PFSK-1 (cell line): Measurements from ENCODE around the gene OSM.

Experiments used
- FOXP2 ChIP-seq: optimal IDR thresholded peaks from 2 replicates; pipeline ENCODE3; 2011; ENCODE audit warnings: borderline replicate concordance, control low read depth, inconsistent platforms; ENCODE audit not compliant: insufficient read depth; ENCODE audit errors: extremely low read length, extremely low read depth
- POLR2AphosphoS5 ChIP-seq: IDR thresholded peaks from 2 replicates; pipeline ENCODE4 v1.6.1; 2012; ENCODE audit warnings: low read depth, mild to moderate bottlenecking, control low read depth, low read length, moderate library complexity
- REST ChIP-seq, 2 experiments: IDR thresholded peaks; 2 replicates each; pipeline versions ENCODE4 v1.6.1 to v1.8.0; 2011 to 2012; ENCODE audit warnings: low read depth in 2 of 2, low read length in 2 of 2, control low read depth in 1 of 2, inconsistent platforms in 1 of 2, mild to moderate bottlenecking in 1 of 2, moderate library complexity in 1 of 2; ENCODE audit not compliant: insufficient read depth in 1 of 2
- SIN3A ChIP-seq: IDR thresholded peaks from 2 replicates; pipeline ENCODE4 v1.6.1; 2012; ENCODE audit warnings: mild to moderate bottlenecking, low read length, moderate library complexity, borderline replicate concordance; ENCODE audit not compliant: insufficient read depth
- TAF1 ChIP-seq: IDR thresholded peaks from 2 replicates; pipeline ENCODE4 v1.6.1; 2012; ENCODE audit warnings: low read length, control low read depth, borderline replicate concordance; ENCODE audit not compliant: insufficient read depth

OSM gene

GRCh38 chr22:30244641-30245040 lies 22.0 kb downstream of the OSM start:
- TF ChIP-seq POLR2AphosphoS5 (no peak), REST (IDR thresholded peaks at IDR 0.05; ENCODE audit: insufficient read depth in 1 of 2, low read depth in 2 of 2, low read length in 2 of 2) (no peak), FOXP2 (no peak), SIN3A (no peak), TAF1 (no peak)

DNA sequence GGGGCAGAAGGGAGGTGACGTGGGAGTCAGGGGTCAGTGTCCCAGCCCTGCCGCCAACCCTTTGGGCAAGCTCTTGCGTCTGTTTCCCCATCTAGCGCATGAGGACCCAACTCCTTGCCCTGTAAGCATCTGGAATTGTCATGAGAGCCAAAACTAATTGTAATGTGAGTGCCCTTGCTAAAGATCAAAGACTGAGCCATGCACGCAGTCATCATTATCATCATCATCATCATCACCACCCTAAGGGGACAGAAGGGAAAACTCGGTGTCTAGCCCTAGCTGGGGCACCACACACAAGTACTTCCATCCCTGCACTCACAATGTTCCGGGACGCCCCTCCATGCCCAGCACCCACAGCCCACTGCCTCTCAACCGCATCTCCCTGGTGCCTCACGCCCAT lies 22.6 kb downstream of the OSM start:
- no peak for TF ChIP-seq POLR2AphosphoS5
- TF ChIP-seq FOXP2 = no peak
- TF ChIP-seq SIN3A = no peak
- no peak for TF ChIP-seq TAF1
- TF ChIP-seq REST (IDR thresholded peaks at IDR 0.05; ENCODE audit: insufficient read depth in 1 of 2, low read depth in 2 of 2, low read length in 2 of 2) = no peak

DNA sequence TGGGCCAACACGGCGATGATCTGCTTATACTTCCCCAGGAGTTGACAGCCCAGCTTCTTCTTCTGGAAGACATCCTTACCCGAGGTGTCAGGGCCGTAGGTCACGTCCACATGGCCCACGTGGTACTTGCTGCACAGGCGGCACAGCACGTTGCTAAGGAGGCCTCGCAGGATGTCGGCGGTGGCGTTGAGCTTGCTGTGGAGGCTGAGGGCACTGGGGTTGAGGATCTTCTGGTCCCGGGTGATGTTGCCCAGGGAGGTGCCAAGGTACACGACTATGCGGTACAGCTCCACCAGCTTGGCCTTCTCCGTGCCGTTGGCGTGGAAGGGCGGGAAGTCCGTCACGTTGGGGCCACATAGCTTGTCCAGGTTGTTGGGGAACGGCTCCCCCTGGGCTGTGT lies 23.0 kb downstream of the OSM start:
- TF ChIP-seq SIN3A (no peak), REST (IDR thresholded peaks at IDR 0.05; ENCODE audit: insufficient read depth in 1 of 2, low read depth in 2 of 2, low read length in 2 of 2) (no peak), POLR2AphosphoS5 (no peak), FOXP2 (no peak), TAF1 (no peak)

GRCh38 chr22:30241576-30242371 lies 24.9 kb downstream of the OSM start:
- TF ChIP-seq REST (IDR thresholded peaks at IDR 0.05; ENCODE audit: insufficient read depth in 1 of 2, low read depth in 2 of 2, low read length in 2 of 2) (no peak), SIN3A (no peak), TAF1 (no peak), POLR2AphosphoS5 (no peak), FOXP2 (no peak)
